GM12872 (cell line): Measurements from ENCODE around the gene HIRA.

Source experiments
- TF ChIP-seq, protein P1 (sequence below): IDR thresholded peaks from 3 replicates; pipeline ENCODE4 v1.5.1; 2011; ENCODE audit warnings: low read depth, mild to moderate bottlenecking, low read length, moderate library complexity; ENCODE audit not compliant: insufficient read depth

Gene HIRA

DNA sequence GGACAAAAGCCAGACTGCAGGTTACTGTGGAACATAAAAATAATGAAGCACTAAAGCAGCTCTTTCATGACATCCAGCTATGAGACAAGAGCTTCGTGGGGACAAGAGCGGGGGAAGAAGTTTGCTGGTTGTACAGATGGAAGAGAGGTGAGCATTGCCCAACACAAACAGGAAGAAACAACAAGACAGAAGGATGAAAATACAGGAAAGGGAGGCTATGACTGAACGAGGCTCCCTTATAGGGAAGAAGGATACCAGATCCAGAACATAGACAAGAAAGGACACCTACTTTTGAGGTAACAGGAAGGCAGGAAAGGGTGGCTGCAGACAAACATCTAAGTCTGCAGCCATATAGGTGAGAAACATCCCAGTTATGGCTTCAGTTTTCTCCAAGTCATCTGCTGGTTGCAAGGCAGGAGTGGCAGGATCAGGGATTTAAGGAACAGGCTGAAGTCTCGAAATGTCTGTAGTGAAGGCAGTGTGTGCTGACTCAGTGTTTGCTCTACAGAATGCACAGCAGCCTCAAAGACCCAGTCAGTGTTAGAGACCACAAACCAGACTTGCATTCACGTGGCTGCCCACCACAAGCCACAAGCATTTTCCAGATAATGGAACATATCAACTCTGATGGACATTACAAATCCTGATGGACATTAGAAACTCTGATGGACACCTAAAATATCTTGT lies 141.9 kb downstream of the HIRA start:
- TF ChIP-seq, protein P1, sequence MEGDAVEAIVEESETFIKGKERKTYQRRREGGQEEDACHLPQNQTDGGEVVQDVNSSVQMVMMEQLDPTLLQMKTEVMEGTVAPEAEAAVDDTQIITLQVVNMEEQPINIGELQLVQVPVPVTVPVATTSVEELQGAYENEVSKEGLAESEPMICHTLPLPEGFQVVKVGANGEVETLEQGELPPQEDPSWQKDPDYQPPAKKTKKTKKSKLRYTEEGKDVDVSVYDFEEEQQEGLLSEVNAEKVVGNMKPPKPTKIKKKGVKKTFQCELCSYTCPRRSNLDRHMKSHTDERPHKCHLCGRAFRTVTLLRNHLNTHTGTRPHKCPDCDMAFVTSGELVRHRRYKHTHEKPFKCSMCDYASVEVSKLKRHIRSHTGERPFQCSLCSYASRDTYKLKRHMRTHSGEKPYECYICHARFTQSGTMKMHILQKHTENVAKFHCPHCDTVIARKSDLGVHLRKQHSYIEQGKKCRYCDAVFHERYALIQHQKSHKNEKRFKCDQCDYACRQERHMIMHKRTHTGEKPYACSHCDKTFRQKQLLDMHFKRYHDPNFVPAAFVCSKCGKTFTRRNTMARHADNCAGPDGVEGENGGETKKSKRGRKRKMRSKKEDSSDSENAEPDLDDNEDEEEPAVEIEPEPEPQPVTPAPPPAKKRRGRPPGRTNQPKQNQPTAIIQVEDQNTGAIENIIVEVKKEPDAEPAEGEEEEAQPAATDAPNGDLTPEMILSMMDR = no peak

DNA sequence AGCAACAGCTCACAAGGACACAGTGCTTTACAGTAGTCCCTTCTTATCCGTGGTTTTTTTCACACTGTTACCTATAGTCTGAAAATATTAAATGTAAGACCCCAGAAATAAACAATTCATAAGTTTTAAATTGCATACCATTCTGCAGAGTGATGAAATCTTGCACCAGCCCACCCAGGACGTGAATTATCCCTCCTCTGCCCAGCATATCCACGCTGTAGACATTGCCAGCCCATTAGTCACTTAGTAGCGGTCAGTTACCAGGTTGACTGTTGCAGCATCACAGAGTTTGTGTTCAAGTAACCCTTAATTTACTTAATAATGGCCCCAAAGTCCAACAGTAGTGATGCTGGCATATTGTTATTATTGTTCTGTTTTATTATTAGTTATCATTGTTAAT lies 143.6 kb downstream of the HIRA start:
- TF ChIP-seq, protein P1 = no peak

DNA sequence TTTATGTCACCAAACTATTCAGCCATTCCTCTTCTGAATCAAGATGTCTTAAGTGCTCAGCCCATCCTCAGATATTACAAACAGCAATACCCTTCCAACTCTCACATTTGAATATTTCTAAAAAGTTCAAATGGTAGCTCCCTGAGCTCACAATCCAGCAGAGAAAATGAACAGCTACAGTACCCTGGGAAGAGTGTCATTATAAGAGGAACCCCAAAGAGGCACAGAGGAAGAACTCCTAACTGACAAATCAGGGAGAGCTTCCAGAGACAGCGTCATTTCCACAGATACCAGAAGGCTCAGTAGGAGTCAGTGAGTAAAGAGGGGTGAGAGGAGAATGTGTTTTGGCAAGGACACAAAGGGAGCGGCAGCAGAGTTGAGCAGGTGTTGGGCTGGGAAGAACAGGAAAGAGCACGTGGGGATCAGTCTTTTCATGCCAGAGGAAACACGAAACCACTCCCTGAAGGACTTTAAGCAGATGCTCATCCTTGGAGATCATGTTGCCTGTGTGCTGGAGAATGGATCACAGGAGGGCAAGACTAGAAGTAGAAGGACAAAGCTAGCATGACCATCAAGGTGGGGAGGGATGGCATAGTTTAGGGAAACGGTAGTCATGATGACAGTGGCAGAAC lies 144.3 kb downstream of the HIRA start:
- TF ChIP-seq, protein P1 = no peak

DNA sequence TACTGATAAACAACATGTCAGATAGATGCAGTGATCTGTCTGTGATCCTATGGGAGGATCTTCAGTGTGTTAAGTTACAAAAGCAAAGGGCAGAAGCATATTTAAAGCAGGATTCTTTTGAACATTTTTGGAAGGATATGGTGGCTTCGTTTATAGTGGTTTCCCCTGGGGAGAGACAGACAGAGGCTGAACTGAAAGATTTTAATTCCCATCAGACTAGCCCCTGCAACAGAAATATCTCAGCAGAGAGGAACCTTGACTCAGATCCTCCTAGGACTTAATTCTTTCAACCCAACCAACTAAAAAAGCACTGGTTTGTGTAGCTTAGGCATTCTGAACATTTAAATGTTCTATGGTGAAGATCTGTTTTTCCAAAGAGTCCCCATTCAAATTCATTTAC lies 145.7 kb downstream of the HIRA start:
- TF ChIP-seq, protein P1 = no peak
